DMS153 treated with DMSO at 0.1 percent for 48 hours (cell line): ENCODE measurements around the gene TRPV4.

Experiments used
- DNase-seq: peaks from one replicate; lab custom pipeline; 2025; ENCODE audit not compliant: unreplicated experiment; lab: John Stamatoyannopoulos, UW

The TRPV4 gene

GRCh38 chr12:109764123-109764522 lies 69.1 kb downstream of the TRPV4 start:
- DNase-seq, result no peak

- no peak for DNase-seq
Observed at GRCh38 chr12:109763201-109763841, 69.9 kb downstream of the TRPV4 start.

DNA sequence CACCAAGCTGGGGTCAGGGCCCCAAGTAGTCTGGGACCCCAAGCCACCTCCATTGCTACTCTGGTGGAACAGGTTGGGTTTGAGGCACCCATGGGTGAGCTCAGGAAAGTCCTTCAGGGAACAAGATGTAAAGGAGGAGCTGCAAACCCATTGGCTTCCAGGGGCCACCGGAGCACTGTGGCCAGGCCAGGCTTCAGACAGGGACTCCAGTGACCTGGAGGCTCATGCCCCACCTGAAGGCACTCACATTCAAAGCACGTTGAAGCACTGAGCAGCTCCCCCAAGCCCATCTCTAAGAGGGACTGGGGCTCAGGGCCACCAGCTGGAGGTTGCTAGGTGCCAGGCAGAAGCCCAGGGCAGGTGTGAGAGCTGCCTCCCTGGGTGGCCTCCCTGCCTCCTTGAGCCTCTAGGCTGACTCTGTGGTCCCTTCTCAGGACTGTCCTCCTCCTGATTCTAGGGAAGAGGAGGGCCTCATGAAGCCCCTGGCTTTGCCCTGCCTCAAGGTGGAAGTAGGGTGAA lies 70.5 kb downstream of the TRPV4 start:
- DNase-seq, result no peak

- no peak for DNase-seq
Observed at GRCh38 chr12:109762071-109762672, 71.0 kb downstream of the TRPV4 start.

DNA sequence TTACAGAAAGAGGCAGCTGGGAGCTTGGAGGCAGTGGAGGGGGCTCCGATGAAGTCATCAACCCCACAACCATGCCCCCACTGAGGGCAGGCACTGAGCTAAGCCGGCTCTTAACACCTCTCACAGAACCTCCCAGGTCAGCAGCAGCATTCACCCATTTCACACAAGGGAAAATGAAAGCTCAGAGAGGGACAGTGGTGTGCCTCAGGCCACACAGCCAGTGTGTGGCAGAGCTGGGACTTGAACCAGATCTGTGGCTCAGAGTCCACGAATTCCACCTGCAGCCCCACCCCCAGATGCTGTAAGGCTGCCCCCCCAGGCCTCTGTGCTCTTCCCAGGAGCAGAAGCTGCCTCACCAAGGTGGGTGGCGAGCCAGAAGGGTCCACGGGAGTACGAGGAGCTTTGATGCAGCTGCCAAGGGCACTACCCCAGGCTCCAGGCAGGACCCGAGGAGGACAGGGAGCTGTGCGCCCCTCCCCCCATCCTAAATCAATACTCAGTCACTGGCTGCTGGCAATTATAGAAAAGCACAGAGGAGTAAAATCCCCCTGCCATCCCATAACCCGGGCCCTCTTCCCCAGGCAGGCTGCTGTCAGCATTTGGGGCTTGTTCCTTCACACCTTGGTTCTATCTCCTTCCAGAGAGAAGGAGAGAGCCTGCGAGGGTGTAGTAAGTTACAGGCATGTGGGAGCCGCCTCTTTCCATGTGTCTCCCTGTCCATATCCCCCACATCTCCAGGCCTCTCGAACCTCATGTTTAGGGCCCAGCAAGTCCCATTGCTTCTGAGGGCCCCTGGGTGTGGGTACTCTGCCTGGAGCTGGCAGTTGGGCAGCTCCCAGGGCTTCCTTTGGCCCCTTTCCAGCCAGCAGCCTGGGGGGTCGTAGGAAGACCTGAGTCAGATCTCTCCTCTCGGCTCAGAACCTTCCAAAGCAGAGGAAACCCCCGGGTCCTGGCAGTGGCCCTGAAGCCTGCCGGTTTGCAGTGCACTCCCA lies 72.0 kb downstream of the TRPV4 start:
- no peak for DNase-seq

GRCh38 chr12:109760031-109760929 lies 72.9 kb downstream of the TRPV4 start:
- no peak for DNase-seq

DNA sequence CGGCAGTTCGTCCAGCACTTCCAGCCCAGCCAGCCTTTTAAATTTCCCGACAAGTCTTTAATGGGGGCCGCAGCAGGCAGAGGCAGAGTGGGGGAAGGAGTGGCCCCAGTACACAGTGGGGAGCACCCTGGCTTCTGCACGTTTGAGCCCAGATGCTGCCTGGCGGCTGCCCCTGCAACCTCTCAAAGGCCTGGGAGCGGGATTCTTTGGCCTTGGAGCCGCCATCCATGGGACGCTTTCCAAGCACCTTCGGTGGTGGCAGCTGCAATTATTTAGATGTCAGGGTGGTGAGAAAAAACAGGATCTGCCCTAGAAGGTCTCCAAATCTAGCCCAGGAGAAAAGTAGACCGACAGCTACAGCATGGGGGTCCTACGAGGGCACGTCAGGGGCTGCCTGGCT lies 73.6 kb downstream of the TRPV4 start:
- no peak for DNase-seq

GRCh38 chr12:109758426-109759420 lies 74.5 kb downstream of the TRPV4 start:
- no peak for DNase-seq

- no peak for DNase-seq
Observed at GRCh38 chr12:109757671-109758265, 75.4 kb downstream of the TRPV4 start.

- no peak for DNase-seq
Observed at GRCh38 chr12:109756457-109756856, 76.7 kb downstream of the TRPV4 start.

DNA sequence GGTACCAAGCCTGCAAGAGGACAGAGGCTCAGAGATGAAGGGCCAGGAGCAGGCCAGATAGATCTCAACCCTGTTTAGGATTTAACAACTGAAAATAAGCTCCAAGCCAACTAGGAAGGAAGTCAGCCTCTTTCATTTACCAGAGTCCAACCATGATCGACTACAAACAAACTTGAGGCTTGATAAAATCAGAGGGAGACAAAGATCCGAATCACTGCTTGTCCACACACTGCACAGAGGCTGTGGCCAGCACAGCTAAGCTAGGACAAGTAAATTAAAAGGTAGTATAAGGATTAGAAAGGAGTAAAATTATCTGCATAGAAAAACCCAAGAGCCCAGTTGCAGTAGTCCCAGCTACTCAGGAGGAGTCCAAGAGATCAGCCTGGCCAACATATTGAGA lies 79.2 kb downstream of the TRPV4 start:
- no peak for DNase-seq

- DNase-seq, result no peak
Observed at GRCh38 chr12:109753054-109753401, 80.2 kb downstream of the TRPV4 start.

GRCh38 chr12:109752117-109753053 lies 80.8 kb downstream of the TRPV4 start:
- no peak for DNase-seq

GRCh38 chr12:109744986-109745942 lies 87.9 kb downstream of the TRPV4 start:
- no peak for DNase-seq

GRCh38 chr12:109744026-109744425 lies 89.2 kb downstream of the TRPV4 start:
- no peak for DNase-seq

DNA sequence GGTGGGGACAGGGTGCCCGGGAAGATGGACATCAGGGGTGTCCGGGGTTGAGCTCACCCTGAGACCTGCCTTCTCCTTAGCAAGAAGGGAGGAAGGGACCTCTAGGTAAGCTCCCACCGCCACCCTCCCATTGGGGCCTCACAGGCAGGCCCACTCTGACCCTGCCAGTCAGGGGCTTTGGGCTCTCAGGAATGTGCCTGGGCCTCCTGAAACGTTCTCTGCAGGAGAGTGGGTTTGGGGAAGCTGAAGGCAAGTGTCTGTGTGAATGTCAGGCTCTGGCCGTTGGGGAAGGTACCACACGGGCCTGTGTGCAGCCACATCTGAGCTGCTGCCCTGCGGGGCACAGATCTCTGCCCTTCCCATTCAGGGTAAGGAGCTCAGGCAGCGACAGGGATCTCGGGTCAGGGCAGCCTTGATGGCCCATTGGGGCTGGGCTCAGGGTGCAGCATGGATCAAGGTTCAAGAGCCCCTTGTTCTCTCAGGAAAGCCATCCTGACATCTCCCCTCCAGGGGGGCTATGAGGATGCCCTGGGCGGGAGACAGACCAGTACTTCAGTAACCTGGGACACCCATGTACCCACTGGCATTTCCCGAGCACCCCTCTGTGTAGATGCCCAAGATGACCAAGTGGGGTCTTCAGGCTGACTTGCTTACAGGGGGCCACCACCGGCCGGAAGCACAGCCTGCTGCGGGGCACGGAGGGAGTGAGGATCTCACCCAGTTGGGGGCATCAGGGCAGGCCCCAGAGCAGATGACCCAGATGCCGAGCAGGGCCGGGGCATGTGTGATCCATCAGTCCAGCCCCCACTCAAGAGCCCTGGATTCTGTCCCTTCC lies 89.9 kb downstream of the TRPV4 start:
- DNase-seq, result no peak
